GM20000 (cell line): Measurements from ENCODE around the gene BEX1.
"Not testable (repeated sequence)": the region's sequence is repeated elsewhere in the genome, so short reads cannot be mapped to it uniquely, and the experiment has no call there.

Source experiments
- DNase-seq: peaks from one replicate; pipeline ENCODE4 v3.0.0; 2012; ENCODE audit warnings: low spot score
- TF ChIP-seq, protein P1 (sequence below): IDR thresholded peaks from 2 replicates; pipeline ENCODE4 v1.5.1; 2012; ENCODE audit warnings: mild to moderate bottlenecking, control low read depth; ENCODE audit errors: extremely low read depth, missing control alignments

Gene BEX1

DNA sequence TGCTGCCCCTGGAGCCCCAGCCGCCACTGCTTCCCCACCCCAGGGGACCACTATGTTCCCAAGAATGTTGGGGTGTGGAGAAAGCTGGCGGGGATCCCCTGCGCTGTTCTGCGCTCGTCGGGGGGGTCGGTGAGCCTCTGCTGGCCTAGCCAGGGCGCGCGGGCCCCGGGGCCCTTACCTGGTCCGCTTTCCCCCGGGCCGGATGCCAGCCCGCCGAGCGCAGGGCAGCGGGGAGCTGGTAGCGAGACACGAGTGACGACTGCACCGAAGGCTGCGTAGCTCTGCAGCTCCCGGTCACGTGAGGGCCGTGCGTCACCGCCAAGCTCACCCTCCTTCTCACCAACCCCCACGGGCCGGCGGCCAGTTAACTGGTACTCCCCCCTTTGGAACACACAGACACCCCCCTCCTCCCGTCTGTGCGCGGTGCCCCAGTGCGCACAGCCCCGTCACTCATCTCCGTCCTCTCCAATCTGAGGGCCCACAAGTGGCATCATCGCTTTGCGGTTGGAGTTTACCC is at the start of gene BEX1:
TSS of gene BEX1 (minus strand) at position 254 of the 517 bp plus-strand sequence. CDS start 897 bp downstream, outside the sequence.
- TF ChIP-seq, protein P1, sequence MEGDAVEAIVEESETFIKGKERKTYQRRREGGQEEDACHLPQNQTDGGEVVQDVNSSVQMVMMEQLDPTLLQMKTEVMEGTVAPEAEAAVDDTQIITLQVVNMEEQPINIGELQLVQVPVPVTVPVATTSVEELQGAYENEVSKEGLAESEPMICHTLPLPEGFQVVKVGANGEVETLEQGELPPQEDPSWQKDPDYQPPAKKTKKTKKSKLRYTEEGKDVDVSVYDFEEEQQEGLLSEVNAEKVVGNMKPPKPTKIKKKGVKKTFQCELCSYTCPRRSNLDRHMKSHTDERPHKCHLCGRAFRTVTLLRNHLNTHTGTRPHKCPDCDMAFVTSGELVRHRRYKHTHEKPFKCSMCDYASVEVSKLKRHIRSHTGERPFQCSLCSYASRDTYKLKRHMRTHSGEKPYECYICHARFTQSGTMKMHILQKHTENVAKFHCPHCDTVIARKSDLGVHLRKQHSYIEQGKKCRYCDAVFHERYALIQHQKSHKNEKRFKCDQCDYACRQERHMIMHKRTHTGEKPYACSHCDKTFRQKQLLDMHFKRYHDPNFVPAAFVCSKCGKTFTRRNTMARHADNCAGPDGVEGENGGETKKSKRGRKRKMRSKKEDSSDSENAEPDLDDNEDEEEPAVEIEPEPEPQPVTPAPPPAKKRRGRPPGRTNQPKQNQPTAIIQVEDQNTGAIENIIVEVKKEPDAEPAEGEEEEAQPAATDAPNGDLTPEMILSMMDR, result no peak
- no peak for DNase-seq

DNA sequence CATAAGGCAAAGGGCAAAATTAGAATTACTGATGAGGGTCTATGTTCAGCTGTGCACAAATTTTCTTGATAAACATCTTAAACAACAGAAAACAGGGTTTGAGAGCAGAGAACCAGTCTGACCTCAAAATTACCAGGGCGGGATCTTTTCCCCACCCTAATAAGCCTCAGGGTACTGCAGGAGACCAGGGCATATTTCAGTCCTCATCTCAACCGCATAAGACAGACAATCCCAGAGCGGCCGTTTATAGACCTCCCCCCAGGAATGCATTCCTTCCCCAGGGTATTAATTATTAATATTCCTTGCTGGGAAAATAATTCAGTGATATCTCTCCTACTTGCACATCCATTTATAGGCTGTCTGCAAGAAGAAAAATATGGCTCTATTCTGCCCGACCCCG is 45.5 kb upstream of the BEX1 start:
- DNase-seq, result not testable (repeated sequence)

- no peak for DNase-seq
- TF ChIP-seq, protein P1, result no peak
Observed at GRCh38 chrX:103107836-103108235, 43.9 kb upstream of the BEX1 start.

DNA sequence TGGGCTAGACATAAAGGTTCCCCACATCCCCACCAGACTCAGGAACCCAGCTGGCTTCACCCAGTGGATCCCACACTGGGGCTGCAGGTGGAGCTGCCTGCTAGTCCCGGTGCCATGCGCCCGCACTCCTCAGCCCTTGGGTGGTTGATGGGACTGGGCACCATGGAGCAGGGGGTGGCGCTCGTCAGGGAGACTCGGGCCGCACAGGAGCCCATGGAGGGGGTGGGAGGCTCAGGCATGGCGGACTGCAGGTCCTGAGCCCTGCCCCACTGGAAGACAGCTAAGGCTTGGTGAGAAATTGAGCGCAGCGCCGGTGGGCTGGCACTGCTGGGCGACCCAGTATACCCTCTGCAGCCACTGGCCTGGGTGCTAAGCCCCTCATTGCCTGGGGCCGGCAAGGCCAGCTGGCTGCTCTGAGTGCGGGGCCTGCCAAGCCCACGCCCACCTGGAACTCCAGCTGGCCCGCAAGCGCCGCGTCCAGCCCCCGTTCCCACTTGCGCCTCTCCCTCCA is 43.3 kb upstream of the BEX1 start:
- not testable (repeated sequence) for DNase-seq

DNA sequence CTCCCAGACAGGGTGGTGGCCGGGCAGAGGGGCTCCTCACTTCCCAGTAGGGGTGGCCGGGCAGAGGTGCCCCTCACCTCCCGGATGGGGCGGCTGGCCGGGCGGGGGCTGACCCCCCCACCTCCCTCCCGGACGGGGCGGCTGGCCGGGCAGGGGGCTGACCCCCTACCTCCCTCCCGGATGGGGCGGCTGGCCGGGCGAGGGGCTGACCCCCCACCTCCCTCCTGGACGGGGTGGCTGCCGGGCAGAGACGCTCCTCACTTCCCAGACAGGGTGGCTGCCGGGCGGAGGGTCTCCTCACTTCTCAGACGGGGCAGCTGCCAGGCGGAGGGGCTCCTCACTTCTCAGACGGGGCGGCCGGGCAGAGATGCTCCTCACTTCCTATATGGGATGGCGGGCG is 40.4 kb upstream of the BEX1 start:
- DNase-seq, result not testable (repeated sequence)

DNA sequence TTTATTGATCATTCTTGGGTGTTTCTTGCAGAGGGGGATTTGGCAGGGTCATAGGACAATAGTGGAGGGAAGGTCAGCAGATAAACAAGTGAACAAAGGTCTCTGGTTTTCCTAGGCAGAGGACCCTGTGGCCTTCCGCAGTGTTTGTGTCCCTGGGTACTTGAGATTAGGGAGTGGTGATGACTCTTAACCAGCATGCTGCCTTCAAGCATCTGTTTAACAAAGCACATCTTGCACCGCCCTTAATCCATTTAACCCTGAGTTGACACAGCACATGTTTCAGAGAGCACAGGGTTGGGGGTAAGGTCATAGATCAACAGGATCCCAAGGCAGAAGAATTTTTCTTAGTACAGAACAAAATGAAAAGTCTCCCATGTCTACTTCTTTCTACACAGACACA is 39.9 kb upstream of the BEX1 start:
- DNase-seq, result not testable (repeated sequence)

GRCh38 chrX:103101299-103102042 is 37.5 kb upstream of the BEX1 start:
- DNase-seq, result no peak
- TF ChIP-seq, protein P1, result no peak

DNA sequence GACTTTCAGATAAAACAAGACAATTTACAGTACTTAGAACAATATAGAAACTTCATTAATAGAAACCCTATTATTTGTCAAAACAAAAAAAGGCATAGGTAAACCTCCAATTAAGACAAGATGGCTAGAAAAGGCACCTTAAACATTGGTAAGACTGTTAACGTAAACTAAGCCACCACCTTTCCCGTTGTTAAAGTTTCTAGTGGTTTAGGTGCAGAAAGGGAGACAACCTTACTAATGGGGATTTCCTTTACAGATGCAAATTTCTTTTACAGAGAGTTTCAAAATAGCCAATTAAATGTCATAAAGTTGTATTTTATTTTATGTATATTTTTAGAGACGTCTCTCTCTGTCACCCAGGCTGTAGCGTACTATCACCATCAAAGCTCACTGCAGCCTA is 36.5 kb upstream of the BEX1 start:
- DNase-seq, result no peak
- TF ChIP-seq, protein P1, result no peak

GRCh38 chrX:103099691-103100090 is 35.7 kb upstream of the BEX1 start:
- DNase-seq, result no peak
- TF ChIP-seq, protein P1, result no peak
